ENCODE measurements around the gene FARP1.

Gene FARP1

GRCh38 chr13:98141509-98142379 lies 1.1 kb upstream of the FARP1 start:
- no peak for DNase-seq

- no peak for DNase-seq
Observed at GRCh38 chr13:98143157-98143553, 261 bp downstream of the FARP1 start.

GRCh38 chr13:98143601-98144026 lies 720 bp downstream of the FARP1 start:
- no peak for DNase-seq

GRCh38 chr13:98144027-98144741 lies 1.3 kb downstream of the FARP1 start:
- no peak for DNase-seq

- no peak for DNase-seq
Observed at GRCh38 chr13:98144801-98145350, 2.0 kb downstream of the FARP1 start.

- DNase-seq: no peak
Observed at GRCh38 chr13:98147521-98147920, 4.6 kb downstream of the FARP1 start.

GRCh38 chr13:98150832-98151479 lies 8.1 kb downstream of the FARP1 start:
- DNase-seq: no peak

GRCh38 chr13:98155475-98156109 lies 12.7 kb downstream of the FARP1 start:
- DNase-seq: no peak

GRCh38 chr13:98156259-98156658 lies 13.4 kb downstream of the FARP1 start:
- DNase-seq: no peak

GRCh38 chr13:98157188-98157587 lies 14.3 kb downstream of the FARP1 start:
- DNase-seq: no peak

- no peak for DNase-seq
Observed at GRCh38 chr13:98157609-98158008, 14.7 kb downstream of the FARP1 start.

GRCh38 chr13:98158172-98158899 lies 15.4 kb downstream of the FARP1 start:
- no peak for DNase-seq

- no peak for DNase-seq
Observed at GRCh38 chr13:98162935-98163334, 20.0 kb downstream of the FARP1 start.

GRCh38 chr13:98169331-98169730 lies 26.4 kb downstream of the FARP1 start:
- no peak for DNase-seq

- DNase-seq: no peak
Observed at GRCh38 chr13:98171900-98172589, 29.2 kb downstream of the FARP1 start.

GRCh38 chr13:98172590-98173422 lies 29.9 kb downstream of the FARP1 start:
- no peak for DNase-seq

- no peak for DNase-seq
Observed at GRCh38 chr13:98173431-98174152, 30.7 kb downstream of the FARP1 start.

GRCh38 chr13:98174307-98174706 lies 31.4 kb downstream of the FARP1 start:
- DNase-seq: no peak

- no peak for DNase-seq
Observed at GRCh38 chr13:98175043-98175442, 32.1 kb downstream of the FARP1 start.

GRCh38 chr13:98175823-98176222 lies 32.9 kb downstream of the FARP1 start:
- DNase-seq: no peak
